Panc1 (cell line): Measurements from ENCODE around the gene ETV2. TPM values are rescaled to one million over a fixed set of nuclear protein-coding genes. Genes with fewer than 3 reads are reported as not detected.

Experiments used
- ATAC-seq: fragments of 200-7000 bp; cut with Tn5 transposase; 2 replicates; pipeline ENCODE4 v1.9.1; 2020; ENCODE audit warnings: mild to moderate bottlenecking, moderate library complexity
- BruUV-seq: library from RNA; stranded (reverse); fragments of 400-500 nt; replicated peaks from 2 replicates; lab custom pipeline; 2021; lab: Mats Ljungman, UMichigan
- CTCF ChIA-PET: fragments of 300-600 bp; sonication (Branson Sonifier 250); formaldehyde crosslinking; loops from one replicate; lab custom pipeline; 2022; ENCODE audit warnings: antibody characterized with exemption; lab: Charles Lee
- POLR2A ChIA-PET: fragments of 300-600 bp; sonication (Branson Sonifier 250); formaldehyde crosslinking; loops from one replicate; lab custom pipeline; 2022; ENCODE audit warnings: antibody characterized with exemption; lab: Charles Lee
- DNase-seq: peaks from one replicate; pipeline ENCODE4 v3.0.0-alpha.2; 2010; ENCODE audit warnings: low read depth, low spot score
- H3K27ac ChIP-seq: 2 replicates; pipeline ENCODE4 v1.5.1; 2011; ENCODE audit warnings: mild to moderate bottlenecking, low read length, inconsistent platforms
- H3K27me3 ChIP-seq: fragments of 200-500 bp; sonication (Bioruptor generic); 2 replicates; pipeline ENCODE4 v1.6.0; 2014; ENCODE audit warnings: low read length, inconsistent platforms; ENCODE audit not compliant: control insufficient read depth, insufficient read depth
- H3K36me3 ChIP-seq: fragments of 200-500 bp; sonication (Bioruptor generic); 2 replicates; pipeline ENCODE4 v1.5.1; 2014; ENCODE audit warnings: inconsistent platforms, mild to moderate bottlenecking, low read length, moderate library complexity; ENCODE audit not compliant: control insufficient read depth, insufficient read depth
- H3K4me1 ChIP-seq: 2 replicates; pipeline ENCODE4 v1.5.1; 2011; ENCODE audit warnings: inconsistent platforms, mild to moderate bottlenecking, low read length, moderate library complexity; ENCODE audit not compliant: control insufficient read depth, insufficient read depth
- H3K4me3 ChIP-seq, 2 experiments: 2 replicates each; pipeline ENCODE4 v1.5.1; 2011 to 2012; ENCODE audit warnings: low read depth in 2 of 2, low read length in 2 of 2, mild to moderate bottlenecking in 2 of 2, inconsistent platforms in 1 of 2, moderate library complexity in 1 of 2
- H3K9me3 ChIP-seq: fragments of 200-500 bp; sonication (Bioruptor generic); 2 replicates; pipeline ENCODE4 v1.5.1; 2014; ENCODE audit warnings: low read depth, mild to moderate bottlenecking, inconsistent platforms, low read length, moderate library complexity; ENCODE audit not compliant: control insufficient read depth, insufficient read depth
- POLR2AphosphoS5 ChIP-seq: IDR thresholded peaks from 2 replicates; pipeline ENCODE4 v1.6.1; 2012; ENCODE audit warnings: mild to moderate bottlenecking, low read depth, low read length, moderate library complexity
- REST ChIP-seq, 2 experiments: IDR thresholded peaks; 2 replicates each; pipeline ENCODE4 v1.6.1; 2011 to 2012; ENCODE audit warnings: low read depth in 2 of 2, control low read depth in 1 of 2, low read length in 1 of 2, mild to moderate bottlenecking in 1 of 2, moderate library complexity in 1 of 2; ENCODE audit not compliant: insufficient read depth in 1 of 2
- SIN3A ChIP-seq: IDR thresholded peaks from 2 replicates; pipeline ENCODE4 v1.6.1; 2012; ENCODE audit warnings: low read depth, mild to moderate bottlenecking, low read length, moderate library complexity, borderline replicate concordance; ENCODE audit not compliant: insufficient read depth
- TCF7L2 ChIP-seq: IDR thresholded peaks from 2 replicates; pipeline ENCODE4 v1.6.1; 2011; ENCODE audit warnings: mild to moderate bottlenecking, low read depth, low read length, inconsistent platforms
- in situ Hi-C: cut with HindIII; loops from 2 replicates; pipeline ENCODE4 v1.10.0; 2016; ENCODE audit warnings: low sequenced_read_pairs, low pct_unique_long_range_greater_than_20kb
- intact Hi-C: fragments of 100-400 bp; cut with micrococcal nuclease; formaldehyde crosslinking; loops from one replicate; pipeline ENCODE4 v1.10.0; 2022; ENCODE audit not compliant: unreplicated experiment
- total RNA-seq: library from RNA; stranded (reverse); gene quantifications from one replicate; pipeline ENCODE4 v1.2.1, GENCODE V29; 2021; ENCODE audit not compliant: unreplicated experiment
- TF ChIP-seq, protein P1 (sequence below): fragments of 450-650 bp; IDR thresholded peaks from 2 replicates; pipeline ENCODE4 v1.5.1; 2017; ENCODE audit warnings: mild to moderate bottlenecking

ETV2 gene
- total RNA-seq, 1 experiment from 2014 or later: 2.8 TPM

GRCh38 chr19:35642798-35643254, 1.3 kb downstream of the ETV2 start:
- CTCF ChIA-PET: interaction anchor here (0.7 kb wide), 1 partner anchor 85 kb away, joined by 7 read pairs; no protein-coding TSS in a partner anchor
- Histone ChIP-seq H3K27ac (peak overlapping the region; percentile 87), H3K36me3 (no peaks in the 10 kb centered on the region), H3K27me3 (no peaks in the 10 kb centered on the region), H3K9me3 (no peaks in the 10 kb centered on the region), H3K4me1 (peaks cover 18% of the 10 kb centered on the region), H3K4me3 (peak overlapping the region; percentile 69 to 79)
- intact Hi-C loops: no loop called here
- POLR2A ChIA-PET: interaction anchor here (0.6 kb wide), 1 partner anchor 10 kb away, joined by 14 read pairs; no protein-coding TSS in a partner anchor
- TF ChIP-seq POLR2AphosphoS5: no peak
- TF ChIP-seq TCF7L2: no peak
- no peak for TF ChIP-seq REST (IDR thresholded peaks at IDR 0.05; ENCODE audit: insufficient read depth in 1 of 2, low read depth in 2 of 2, low read length in 1 of 2)
- TF ChIP-seq SIN3A: no peak
- TF ChIP-seq, protein P1, sequence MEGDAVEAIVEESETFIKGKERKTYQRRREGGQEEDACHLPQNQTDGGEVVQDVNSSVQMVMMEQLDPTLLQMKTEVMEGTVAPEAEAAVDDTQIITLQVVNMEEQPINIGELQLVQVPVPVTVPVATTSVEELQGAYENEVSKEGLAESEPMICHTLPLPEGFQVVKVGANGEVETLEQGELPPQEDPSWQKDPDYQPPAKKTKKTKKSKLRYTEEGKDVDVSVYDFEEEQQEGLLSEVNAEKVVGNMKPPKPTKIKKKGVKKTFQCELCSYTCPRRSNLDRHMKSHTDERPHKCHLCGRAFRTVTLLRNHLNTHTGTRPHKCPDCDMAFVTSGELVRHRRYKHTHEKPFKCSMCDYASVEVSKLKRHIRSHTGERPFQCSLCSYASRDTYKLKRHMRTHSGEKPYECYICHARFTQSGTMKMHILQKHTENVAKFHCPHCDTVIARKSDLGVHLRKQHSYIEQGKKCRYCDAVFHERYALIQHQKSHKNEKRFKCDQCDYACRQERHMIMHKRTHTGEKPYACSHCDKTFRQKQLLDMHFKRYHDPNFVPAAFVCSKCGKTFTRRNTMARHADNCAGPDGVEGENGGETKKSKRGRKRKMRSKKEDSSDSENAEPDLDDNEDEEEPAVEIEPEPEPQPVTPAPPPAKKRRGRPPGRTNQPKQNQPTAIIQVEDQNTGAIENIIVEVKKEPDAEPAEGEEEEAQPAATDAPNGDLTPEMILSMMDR: no peak
- ATAC-seq (no peak), DNase-seq (no peak)
- BruUV-seq: no TSS peak
- in situ Hi-C loops: no loop called here

- TF ChIP-seq SIN3A (peak; percentile 87; the same call in 1 of the 2 replicates), TCF7L2 (peak; percentile 85), POLR2AphosphoS5 (peak; percentile 86), REST (IDR thresholded peaks at IDR 0.05; ENCODE audit: insufficient read depth in 1 of 2, low read depth in 2 of 2, low read length in 1 of 2) (peak in 1 of 2 experiments; percentile 56; a peak in 1 of 4 replicates)
- TF ChIP-seq, protein P1: no peak
- POLR2A ChIA-PET: interaction anchor here (0.6 kb wide), 2 partner anchors 38 to 1101 kb away, joined by 5 to 6 read pairs; no protein-coding TSS in a partner anchor
- peak; percentile 78 for ATAC-seq
- H3K4me1 ChIP-seq: peaks cover 18% of the 10 kb centered on the region
- intact Hi-C loops: no loop called here
- no peaks in the 10 kb centered on the region for H3K9me3 ChIP-seq
- BruUV-seq: no TSS peak
- peak; percentile 51 for DNase-seq
- in situ Hi-C loops: no loop called here
- peak overlapping the region; percentile 69 to 79 for H3K4me3 ChIP-seq
- H3K27me3 ChIP-seq: no peaks in the 10 kb centered on the region
- CTCF ChIA-PET: interaction anchor here (1.7 kb wide), 1 partner anchor 86 kb away, joined by 4 read pairs; no protein-coding TSS in a partner anchor
- H3K27ac ChIP-seq: peak overlapping the region; percentile 87
- peaks cover 2% of the 10 kb centered on the region; the same call in 1 of the 2 replicates for H3K36me3 ChIP-seq
Measured at GRCh38 chr19:35643255-35644205, 2.0 kb downstream of the ETV2 start.
